Transverse colon (tissue), 4 donors: Measurements from ENCODE around the gene FGF6.

Experiments used
- CTCF ChIP-seq, 5 experiments: fragments of 200-600 bp in 3 of 5; fragments of 450-650 bp in 2 of 5; sonication (generic) in 3 of 5; IDR thresholded peaks; 1 replicate in 2 of 5; 2 replicates in 3 of 5; pipeline ENCODE4 v1.5.1; 2016 to 2017; ENCODE audit warnings: antibody characterized with exemption in 5 of 5, inconsistent platforms in 3 of 5, mild to moderate bottlenecking in 2 of 5, moderate library complexity in 1 of 5
- POLR2A ChIP-seq: fragments of 450-650 bp; IDR thresholded peaks from one replicate; pipeline ENCODE4 v1.6.1; 2016; ENCODE audit warnings: antibody characterized with exemption, mild to moderate bottlenecking, moderate library complexity
- POLR2AphosphoS5 ChIP-seq, 3 donors: sonication (generic); formaldehyde crosslinking; IDR thresholded peaks; one replicate each; pipeline ENCODE4 v1.6.1; 2016; ENCODE audit warnings: antibody characterized with exemption in 3 of 3

GRCh38 chr12:4434706-4435425, 10.7 kb downstream of the FGF6 start:
- TF ChIP-seq CTCF (IDR thresholded peaks at IDR 0.05) = no peak
- TF ChIP-seq POLR2A = no peak
- no peak for TF ChIP-seq POLR2AphosphoS5 (IDR thresholded peaks at IDR 0.05)
